ENCODE data around the gene ALDH9A1.

The ALDH9A1 gene

DNA sequence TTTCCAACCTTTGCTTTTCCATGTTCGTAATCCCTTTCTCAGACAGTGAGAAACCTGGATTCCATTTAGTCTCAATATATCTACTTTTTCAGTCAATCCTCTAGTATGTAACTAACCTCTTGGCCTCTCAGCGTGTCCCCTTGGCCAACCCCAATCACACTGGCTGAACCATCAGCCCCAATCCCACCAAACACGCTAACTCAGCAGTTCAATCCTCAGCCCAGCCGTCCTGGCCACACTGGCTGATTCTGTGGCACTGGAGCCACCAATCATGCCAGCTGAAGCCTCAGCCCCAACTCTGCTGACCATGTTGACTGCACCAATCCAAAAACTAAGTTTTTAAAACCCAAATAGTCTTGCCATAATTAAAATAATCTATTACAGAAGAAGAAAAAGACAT is 73.9 kb downstream of the ALDH9A1 start:
- no peak for DNase-seq

DNA sequence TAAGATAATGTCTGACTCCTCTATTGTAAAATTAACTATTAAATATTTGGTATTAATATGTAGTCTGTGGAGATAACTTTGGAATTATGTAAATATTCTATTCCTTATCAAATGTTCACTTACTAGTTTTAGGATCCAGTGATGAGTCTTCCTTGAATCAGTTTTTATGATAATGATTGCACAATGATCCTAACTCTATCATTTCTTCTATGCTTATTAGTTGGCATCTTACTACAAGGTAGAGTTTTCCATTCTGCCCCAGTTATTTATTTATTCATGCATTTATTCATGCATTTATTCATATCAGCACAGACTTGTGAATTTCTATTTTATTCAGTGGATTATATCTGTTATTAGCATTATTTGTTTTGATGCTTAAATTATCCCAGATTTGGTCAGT is 74.7 kb downstream of the ALDH9A1 start:
- no peak for DNase-seq

- DNase-seq: no peak
Observed at GRCh38 chr1:165619647-165620151, 78.7 kb downstream of the ALDH9A1 start.

GRCh38 chr1:165616987-165617546 is 81.3 kb downstream of the ALDH9A1 start:
- DNase-seq: no peak

DNA sequence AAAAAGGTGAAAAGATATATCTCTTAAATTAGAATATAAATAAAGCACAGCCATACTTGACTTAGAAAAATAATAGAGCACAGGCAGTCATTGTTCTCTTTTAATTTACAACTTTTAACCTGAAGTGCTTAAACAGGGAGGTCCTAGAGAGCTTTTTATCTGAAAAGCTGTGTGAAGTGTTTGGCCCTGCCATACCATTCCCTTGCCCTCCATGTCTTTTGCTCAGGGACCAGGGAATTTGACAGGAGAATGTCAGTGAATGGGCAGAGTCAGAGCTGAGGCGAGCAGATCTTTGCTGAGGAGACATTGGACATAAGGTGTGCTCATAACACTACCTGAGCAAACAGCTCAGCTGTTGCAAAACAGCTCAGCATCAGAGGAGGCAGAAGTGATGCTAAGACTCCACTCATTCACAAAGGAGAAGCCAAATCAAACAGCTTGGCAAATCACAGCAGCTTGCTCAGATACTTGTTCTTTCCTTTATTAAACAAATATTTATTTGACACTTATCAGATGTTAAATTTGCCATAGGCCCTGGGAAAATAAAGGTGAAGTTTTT is 82.2 kb downstream of the ALDH9A1 start:
- no peak for DNase-seq

All from amygdala (tissue), 56 donors.